Skeletal muscle tissue (tissue), 4 donors: ENCODE data around the gene FBXW11. TPM values are rescaled to one million over a fixed set of nuclear protein-coding genes. Genes with fewer than 3 reads are reported as not detected.

Source experiments
- H3K27ac ChIP-seq: one replicate; pipeline ENCODE4 v1.7.0; 2013; ENCODE audit warnings: mild to moderate bottlenecking, low read depth, low read length, inconsistent platforms
- H3K27me3 ChIP-seq, 3 donors: one replicate each; pipeline ENCODE4 v1.7.0; 2013; ENCODE audit warnings: low read length in 3 of 3; ENCODE audit not compliant: control insufficient read depth in 3 of 3, insufficient read depth in 3 of 3
- H3K36me3 ChIP-seq, 3 donors: one replicate each; pipeline ENCODE4 v1.7.0; 2013; ENCODE audit warnings: low read length in 3 of 3; ENCODE audit not compliant: control insufficient read depth in 3 of 3, insufficient read depth in 3 of 3
- H3K4me1 ChIP-seq, 3 donors: one replicate each; pipeline ENCODE4 v1.7.0; 2013; ENCODE audit warnings: low read length in 3 of 3, mild to moderate bottlenecking in 3 of 3; ENCODE audit not compliant: control insufficient read depth in 3 of 3, insufficient read depth in 3 of 3
- H3K4me3 ChIP-seq, 3 donors: one replicate each; pipeline ENCODE4 v1.7.0; 2013; ENCODE audit warnings: low read length in 3 of 3
- H3K9ac ChIP-seq, 3 donors: one replicate each; pipeline ENCODE4 v1.7.0; 2013; ENCODE audit warnings: low read length in 3 of 3, mild to moderate bottlenecking in 3 of 3, moderate library complexity in 2 of 3, low read depth in 1 of 3
- H3K9me3 ChIP-seq, 3 donors: one replicate each; pipeline ENCODE4 v1.7.0; 2013; ENCODE audit warnings: low read length in 3 of 3; ENCODE audit not compliant: control insufficient read depth in 3 of 3
- total RNA-seq: library from RNA; depleted of rRNA; stranded (reverse); fragments of >200 nt; gene quantifications from one replicate; pipeline ENCODE4 v1.2.3, GENCODE V29; 2014
- donor health status: Osteomylitis.

The FBXW11 gene
- total RNA-seq, 1 donor from 2014 or later = 60.5 TPM

- H3K4me1 ChIP-seq = no peaks in the 10 kb centered on the region
- H3K4me3 ChIP-seq = no peak overlapping the region
- no peak overlapping the region for H3K9ac ChIP-seq
- H3K27me3 ChIP-seq = no peaks in the 10 kb centered on the region
- H3K36me3 ChIP-seq = no peaks in the 10 kb centered on the region
- no peaks in the 10 kb centered on the region for H3K9me3 ChIP-seq
- no peak overlapping the region for H3K27ac ChIP-seq
Measured at GRCh38 chr5:171852255-171852681, 154.2 kb downstream of the FBXW11 start.

- Histone ChIP-seq H3K27me3 (no peaks in the 10 kb centered on the region), H3K27ac (no peak overlapping the region), H3K9ac (no peak overlapping the region), H3K9me3 (no peaks in the 10 kb centered on the region), H3K4me3 (no peak overlapping the region), H3K4me1 (peaks cover 0 to 1% (median 0%) of the 10 kb centered on the region in 3 donors), H3K36me3 (no peaks in the 10 kb centered on the region)
Measured at GRCh38 chr5:171851251-171851650, 155.2 kb downstream of the FBXW11 start.

GRCh38 chr5:171850324-171850947 is 156.0 kb downstream of the FBXW11 start:
- H3K9me3 ChIP-seq = no peaks in the 10 kb centered on the region
- H3K27me3 ChIP-seq = no peaks in the 10 kb centered on the region
- H3K36me3 ChIP-seq = no peaks in the 10 kb centered on the region
- H3K4me3 ChIP-seq = no peak overlapping the region
- no peak overlapping the region for H3K27ac ChIP-seq
- H3K9ac ChIP-seq = no peak overlapping the region
- H3K4me1 ChIP-seq = peaks cover 0 to 4% (median 0%) of the 10 kb centered on the region in 3 donors

GRCh38 chr5:171849585-171850323 is 156.7 kb downstream of the FBXW11 start:
- no peaks in the 10 kb centered on the region for H3K27me3 ChIP-seq
- no peak overlapping the region for H3K9ac ChIP-seq
- H3K9me3 ChIP-seq = no peaks in the 10 kb centered on the region
- peaks cover 0 to 4% (median 0%) of the 10 kb centered on the region in 3 donors for H3K4me1 ChIP-seq
- H3K36me3 ChIP-seq = no peaks in the 10 kb centered on the region
- H3K27ac ChIP-seq = no peak overlapping the region
- H3K4me3 ChIP-seq = no peak overlapping the region

- H3K9me3 ChIP-seq = no peaks in the 10 kb centered on the region
- H3K27ac ChIP-seq = no peak overlapping the region
- peaks cover 0 to 4% (median 0%) of the 10 kb centered on the region in 3 donors for H3K4me1 ChIP-seq
- H3K9ac ChIP-seq = no peak overlapping the region
- no peaks in the 10 kb centered on the region for H3K27me3 ChIP-seq
- no peaks in the 10 kb centered on the region for H3K36me3 ChIP-seq
- no peak overlapping the region for H3K4me3 ChIP-seq
Measured at GRCh38 chr5:171848911-171849520, 157.4 kb downstream of the FBXW11 start.

- Histone ChIP-seq H3K36me3 (no peaks in the 10 kb centered on the region), H3K27me3 (no peaks in the 10 kb centered on the region), H3K9me3 (no peaks in the 10 kb centered on the region), H3K4me3 (no peak overlapping the region), H3K27ac (no peak overlapping the region), H3K4me1 (peaks cover 0 to 4% (median 0%) of the 10 kb centered on the region in 3 donors), H3K9ac (no peak overlapping the region)
Measured at GRCh38 chr5:171848486-171848885, 158.0 kb downstream of the FBXW11 start.

GRCh38 chr5:171848006-171848405 is 158.4 kb downstream of the FBXW11 start:
- Histone ChIP-seq H3K4me3 (no peak overlapping the region), H3K9me3 (no peaks in the 10 kb centered on the region), H3K36me3 (no peaks in the 10 kb centered on the region), H3K27me3 (no peaks in the 10 kb centered on the region), H3K4me1 (peaks cover 0 to 4% (median 0%) of the 10 kb centered on the region in 3 donors), H3K9ac (no peak overlapping the region), H3K27ac (no peak overlapping the region)

GRCh38 chr5:171847026-171847425 is 159.4 kb downstream of the FBXW11 start:
- Histone ChIP-seq H3K36me3 (no peaks in the 10 kb centered on the region), H3K4me3 (no peak overlapping the region), H3K4me1 (peaks cover 0 to 4% (median 0%) of the 10 kb centered on the region in 3 donors), H3K9me3 (no peaks in the 10 kb centered on the region), H3K9ac (no peak overlapping the region), H3K27ac (no peak overlapping the region), H3K27me3 (no peaks in the 10 kb centered on the region)

- H3K27me3 ChIP-seq = no peaks in the 10 kb centered on the region
- no peak overlapping the region for H3K9ac ChIP-seq
- H3K9me3 ChIP-seq = no peaks in the 10 kb centered on the region
- no peak overlapping the region for H3K27ac ChIP-seq
- peaks cover 0 to 4% (median 0%) of the 10 kb centered on the region in 3 donors for H3K4me1 ChIP-seq
- H3K4me3 ChIP-seq = no peak overlapping the region
- no peaks in the 10 kb centered on the region for H3K36me3 ChIP-seq
Measured at GRCh38 chr5:171846323-171846722, 160.1 kb downstream of the FBXW11 start.

GRCh38 chr5:171845857-171846256 is 160.6 kb downstream of the FBXW11 start:
- H3K4me3 ChIP-seq = no peak overlapping the region
- peaks cover 0 to 4% (median 0%) of the 10 kb centered on the region in 3 donors for H3K4me1 ChIP-seq
- no peaks in the 10 kb centered on the region for H3K27me3 ChIP-seq
- H3K9me3 ChIP-seq = no peaks in the 10 kb centered on the region
- H3K36me3 ChIP-seq = no peaks in the 10 kb centered on the region
- H3K27ac ChIP-seq = no peak overlapping the region
- no peak overlapping the region for H3K9ac ChIP-seq
